NCI-H524 (cell line): Measurements from ENCODE around the gene ARHGAP35.
A peak's percentile ranks its signal among the peaks of the same experiment; 100 is the strongest.
"Not testable (repeated sequence)": the region's sequence is repeated elsewhere in the genome, so short reads cannot be mapped to it uniquely, and the experiment has no call there.

ENCODE experiments used
- DNase-seq, 2 experiments: peaks; one replicate each; lab custom pipeline; 2025; lab: John Stamatoyannopoulos, UW

The ARHGAP35 gene

DNA sequence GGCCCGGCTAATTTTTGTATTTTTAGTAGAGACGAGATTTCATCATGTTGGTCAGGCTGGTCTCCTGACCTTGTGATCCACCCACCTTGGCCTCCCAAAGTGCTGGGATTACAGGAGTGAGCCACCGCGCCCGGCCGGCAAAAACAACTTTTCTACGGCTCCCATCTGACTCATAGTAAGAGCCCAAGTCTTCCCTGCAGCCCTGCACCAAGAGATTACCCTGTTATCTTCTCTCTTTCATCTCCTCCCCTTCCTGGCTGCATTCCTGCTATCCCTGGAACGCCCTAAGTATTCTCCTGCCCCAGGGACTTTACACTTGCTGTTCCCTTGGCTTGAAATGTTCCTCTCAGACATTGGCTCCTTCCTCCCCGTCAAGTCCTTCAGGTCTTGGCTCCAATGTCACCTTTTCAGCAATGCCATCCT, 16.7 kb upstream of the ARHGAP35 start:
- no peak for DNase-seq

DNA sequence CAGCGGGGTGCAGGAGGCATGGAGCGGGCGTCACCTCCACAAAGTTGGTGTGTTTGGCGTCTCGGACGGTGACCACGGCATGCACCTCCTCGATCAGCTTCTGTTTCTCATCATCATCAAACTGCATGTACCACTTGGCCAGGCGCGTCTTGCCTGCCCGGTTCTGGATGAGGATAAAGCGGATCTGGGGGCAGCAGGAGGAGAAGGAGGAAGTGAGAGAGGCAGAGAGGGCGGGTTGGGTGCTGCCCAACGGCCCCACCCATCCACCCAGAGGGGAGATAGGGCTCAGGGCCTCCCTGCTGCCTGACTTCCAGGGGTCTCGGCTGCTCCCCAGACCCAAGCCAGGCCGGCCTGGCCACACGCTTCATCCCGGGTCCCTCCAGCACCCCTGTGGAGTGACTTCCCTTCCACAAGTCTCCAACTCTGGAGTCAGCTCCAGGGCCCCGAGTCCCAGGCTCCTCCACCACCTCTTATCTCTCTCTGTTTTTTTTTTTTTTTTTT, 14.8 kb upstream of the ARHGAP35 start:
- DNase-seq = no peak

DNA sequence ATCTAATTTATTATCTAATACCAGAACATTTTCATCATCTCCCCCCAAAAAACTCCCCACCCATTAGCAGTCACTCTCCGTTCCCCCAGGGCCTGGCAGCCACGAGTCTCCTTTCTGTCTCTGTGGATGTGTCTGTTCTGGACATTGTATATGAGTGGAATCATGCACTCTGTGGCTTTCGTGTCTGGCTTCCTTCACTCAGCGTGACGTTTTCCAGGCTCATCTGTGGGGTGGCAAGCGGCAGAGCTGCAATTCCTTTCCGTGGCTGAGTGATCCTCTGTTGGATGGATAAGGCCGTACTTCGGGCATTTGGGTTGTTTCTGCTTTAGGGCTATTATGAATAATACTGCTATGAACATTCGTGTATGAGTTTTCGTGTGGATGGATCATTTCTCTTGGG, 13.3 kb upstream of the ARHGAP35 start:
- no peak for DNase-seq

DNA sequence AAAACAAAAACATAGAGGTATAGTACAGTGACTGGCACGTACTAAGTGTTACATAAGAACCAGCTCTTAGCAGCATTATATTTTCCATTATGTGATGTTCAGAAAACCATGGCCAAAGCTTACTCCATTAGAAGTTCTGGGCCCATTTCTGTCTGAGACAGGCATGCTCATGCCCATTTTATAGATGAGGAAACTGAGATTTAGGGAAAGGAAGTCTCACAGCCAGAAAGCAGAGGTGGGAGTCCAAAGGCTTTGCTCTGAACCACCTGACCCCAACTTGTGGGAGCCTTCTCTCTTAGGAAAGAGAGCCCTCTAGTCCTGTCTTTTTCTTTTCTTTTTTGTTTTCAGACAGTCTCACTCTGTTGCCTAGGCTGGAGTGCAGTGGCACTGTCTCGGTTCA, 12.4 kb upstream of the ARHGAP35 start:
- DNase-seq = no peak

DNA sequence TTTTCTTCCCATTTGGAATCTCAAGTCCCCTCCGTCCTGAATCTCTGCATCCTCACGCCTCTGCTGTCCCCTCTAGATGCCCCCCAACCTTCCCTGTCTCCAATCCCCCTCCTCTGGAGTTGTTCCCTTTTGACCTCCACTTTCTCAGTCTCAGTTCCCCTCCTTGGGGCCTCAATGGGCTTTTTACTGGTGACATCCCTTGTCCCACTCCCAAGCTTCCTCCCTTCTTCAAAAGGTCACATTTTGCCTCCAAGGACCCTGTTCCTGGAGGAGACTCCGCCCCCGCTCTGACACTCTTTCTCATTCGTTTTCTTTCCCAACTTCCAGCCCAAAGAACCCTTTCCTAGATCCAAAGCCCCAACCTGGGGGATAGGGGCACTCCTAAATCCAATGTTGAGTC, 11.2 kb upstream of the ARHGAP35 start:
- no peak for DNase-seq

DNA sequence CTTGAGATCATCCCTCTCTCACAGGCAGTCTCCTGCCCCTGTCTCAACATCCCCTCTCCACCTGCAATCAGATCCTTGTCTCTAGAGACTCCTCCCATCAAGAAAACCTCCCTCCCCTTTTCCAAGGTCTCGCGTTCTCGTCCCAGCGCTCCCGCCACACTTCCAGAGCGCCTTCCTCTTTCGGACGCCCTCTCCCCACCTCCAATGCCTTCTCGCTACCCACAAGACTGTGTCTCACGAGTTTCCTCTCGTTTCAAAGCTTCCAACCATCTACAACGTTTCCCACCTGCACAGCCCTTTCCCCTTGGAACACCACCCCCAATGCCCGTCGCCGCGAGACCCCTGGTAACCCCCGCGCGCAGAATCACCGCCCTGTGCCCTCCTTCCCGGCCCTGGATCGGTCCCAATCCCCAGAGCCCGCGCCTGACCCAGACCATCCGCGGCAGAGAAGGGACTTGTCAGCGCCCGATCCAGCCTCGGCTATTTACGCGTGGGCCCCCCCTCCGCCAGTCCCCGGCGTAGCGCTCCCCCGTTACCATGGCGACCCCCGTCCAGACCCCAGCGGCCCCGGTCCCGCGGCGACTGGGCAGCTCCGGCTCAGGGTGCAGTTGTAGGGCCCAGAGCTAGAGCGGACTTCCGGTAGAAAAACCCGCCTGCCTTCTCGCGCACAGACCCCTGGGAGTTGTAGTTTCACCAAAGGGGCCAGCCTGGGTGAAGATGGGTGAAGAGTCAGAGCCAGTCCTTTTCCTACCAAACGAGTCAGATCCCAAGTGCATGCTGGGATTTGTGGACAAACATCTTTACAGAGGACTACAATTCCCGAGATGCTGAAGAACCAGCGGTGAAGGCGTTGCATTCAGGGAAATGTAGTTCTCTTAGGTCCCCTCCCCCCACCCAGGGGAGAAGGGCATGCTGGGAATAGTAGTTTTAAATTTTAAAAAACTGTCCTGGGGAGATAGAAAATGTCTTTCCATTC, 10.3 kb upstream of the ARHGAP35 start, which contains the start of gene AP2S1:
Gene AP2S1, minus strand, starts transcription at position 619 of the 976 bp plus-strand sequence. Its CDS starts 80 bp downstream, at position 539.
- peak; percentile 98 to 99 for DNase-seq

DNA sequence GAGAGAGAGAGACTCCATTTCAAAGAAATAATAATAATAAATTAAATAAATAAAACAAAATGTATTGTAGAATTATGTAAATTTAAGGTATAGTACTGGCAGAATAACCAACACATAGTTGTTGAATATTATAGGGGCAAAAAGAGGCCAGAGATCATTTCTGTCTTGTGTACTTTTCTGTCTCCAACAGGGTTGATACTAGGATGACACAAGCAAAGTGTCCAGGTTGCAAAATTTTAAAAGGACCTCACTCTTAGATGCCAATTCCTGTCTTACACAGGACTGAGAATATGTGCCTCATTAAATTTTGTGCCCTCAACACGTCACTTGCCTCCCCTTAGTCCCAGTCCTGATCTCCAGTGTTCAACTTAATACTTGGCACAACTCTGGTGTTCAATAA, 8.0 kb upstream of the ARHGAP35 start:
- no peak for DNase-seq

DNA sequence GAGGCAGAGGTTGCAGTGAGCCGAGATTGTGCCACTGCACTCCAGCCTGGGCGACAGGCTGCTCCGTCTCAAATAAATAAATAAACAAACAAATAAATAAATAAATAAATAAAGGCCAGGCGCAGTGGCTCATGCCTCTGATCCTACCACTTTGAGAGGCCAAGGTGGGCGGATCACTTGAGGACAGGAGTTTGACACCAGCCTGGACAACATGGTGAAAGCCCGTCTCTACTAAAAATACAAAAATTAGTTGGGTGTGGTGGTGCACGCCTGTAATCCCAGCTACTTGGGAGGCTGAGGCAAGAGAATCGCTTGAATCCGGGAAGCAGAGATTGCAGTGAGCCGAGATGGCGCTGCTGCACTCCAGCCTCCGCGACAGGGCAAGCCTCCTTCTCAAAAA, 6.1 kb upstream of the ARHGAP35 start:
- not testable (repeated sequence) for DNase-seq

DNA sequence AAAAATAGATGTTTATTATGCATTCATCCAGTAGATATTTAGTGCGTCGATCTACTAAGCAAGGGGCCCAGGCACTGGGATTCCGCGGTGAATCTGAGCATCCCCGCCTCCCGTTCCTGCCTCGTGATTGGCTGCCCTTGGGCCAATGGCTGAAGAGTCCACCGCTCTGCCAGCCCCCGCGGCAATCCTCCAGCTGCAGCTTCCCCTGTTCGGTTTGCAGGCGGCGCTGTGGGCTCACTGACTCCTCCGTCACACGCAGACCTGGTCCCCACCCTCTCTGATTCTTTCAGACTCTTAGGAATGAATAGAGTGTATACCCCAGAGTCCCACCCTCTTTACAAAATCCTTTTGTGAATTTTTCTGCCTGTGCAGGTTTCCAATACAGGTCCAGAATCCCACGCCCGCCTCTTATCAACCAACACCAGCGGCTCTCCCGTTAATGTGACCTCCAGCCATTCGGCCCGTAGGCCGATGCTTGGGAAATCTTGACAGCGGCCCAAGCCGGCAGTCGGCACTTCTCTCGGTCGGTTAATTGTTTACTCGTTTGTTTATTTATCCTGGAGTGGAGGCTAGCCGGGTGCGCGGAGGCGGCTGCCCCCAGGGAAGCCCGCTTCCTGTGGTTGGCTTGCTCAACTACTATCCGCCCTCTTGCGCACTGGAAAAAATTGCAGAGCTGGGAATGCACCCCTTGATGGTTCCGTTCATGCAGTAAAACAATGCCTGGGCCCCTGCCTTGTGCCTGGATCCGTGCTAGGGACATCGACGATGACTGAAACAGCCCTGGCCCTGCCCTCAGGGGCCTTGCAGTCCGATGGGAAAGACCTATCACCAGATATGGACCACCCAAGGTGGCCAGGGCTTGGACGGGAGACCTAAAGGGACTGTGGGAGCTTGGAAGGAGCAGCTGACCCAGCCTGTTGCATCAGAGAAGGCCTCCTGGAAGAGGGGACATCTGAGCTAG, 4.5 kb upstream of the ARHGAP35 start:
- peak; percentile 70 to 87 for DNase-seq

DNA sequence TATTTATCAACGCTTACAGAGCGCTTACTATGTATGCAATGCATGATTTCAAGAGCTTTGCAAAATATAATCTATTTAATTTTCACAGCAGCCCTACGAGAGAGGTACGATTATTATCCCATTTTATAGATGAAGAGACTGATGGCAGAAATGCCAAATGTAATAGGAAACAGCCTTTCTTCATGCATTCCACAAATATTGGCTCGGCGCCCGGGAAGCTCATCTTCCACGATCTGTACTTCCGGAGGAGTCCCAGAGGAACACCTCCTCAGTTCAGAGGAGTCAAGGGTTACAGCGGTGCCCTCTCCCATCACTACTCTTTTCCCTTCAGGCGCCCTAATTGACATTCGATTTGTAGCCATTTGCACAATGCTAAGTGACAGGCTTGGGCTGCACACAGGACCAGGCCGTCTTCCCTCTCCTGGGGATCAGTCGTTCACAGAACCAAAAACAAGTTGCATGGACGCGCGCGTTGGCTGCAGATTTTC, 1.1 kb upstream of the ARHGAP35 start:
- peak; percentile 85 to 88 for DNase-seq

DNA sequence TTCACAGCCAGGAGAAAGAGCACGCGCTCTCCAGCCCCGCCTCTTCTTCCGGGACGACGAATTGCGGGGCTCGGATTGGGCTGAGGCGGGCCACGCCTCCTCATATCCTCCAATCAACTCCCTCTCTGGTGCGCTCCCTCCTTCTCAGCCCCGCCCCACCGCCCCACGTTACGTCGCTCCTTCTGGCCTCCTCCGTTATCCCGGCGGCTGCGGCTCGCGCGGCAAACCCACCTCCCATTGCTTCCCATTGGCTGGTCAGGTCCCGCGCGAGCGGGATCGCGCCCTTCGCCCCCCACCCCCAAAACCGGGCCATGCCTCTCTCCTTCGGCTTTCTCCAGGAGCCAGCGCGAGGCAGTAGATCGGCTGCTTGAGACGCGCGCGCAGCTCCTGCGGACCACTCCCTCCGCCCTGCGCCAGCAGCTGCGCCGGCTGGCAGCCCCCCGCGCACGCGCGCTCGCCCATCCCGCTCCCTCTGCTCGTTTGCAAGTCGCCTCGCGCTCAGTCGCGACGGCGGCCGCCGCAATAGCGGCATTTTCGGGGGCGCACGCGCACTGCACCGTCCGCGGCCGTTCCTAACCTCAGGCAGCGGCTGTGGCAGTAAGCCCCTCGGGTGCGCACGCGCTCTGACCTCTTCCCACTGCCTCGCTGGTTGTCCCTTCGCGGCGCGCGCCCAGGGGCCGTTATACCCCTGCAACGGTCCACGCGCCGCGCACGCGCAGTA, 512 bp upstream of the ARHGAP35 start:
- DNase-seq = peak; percentile 97

DNA sequence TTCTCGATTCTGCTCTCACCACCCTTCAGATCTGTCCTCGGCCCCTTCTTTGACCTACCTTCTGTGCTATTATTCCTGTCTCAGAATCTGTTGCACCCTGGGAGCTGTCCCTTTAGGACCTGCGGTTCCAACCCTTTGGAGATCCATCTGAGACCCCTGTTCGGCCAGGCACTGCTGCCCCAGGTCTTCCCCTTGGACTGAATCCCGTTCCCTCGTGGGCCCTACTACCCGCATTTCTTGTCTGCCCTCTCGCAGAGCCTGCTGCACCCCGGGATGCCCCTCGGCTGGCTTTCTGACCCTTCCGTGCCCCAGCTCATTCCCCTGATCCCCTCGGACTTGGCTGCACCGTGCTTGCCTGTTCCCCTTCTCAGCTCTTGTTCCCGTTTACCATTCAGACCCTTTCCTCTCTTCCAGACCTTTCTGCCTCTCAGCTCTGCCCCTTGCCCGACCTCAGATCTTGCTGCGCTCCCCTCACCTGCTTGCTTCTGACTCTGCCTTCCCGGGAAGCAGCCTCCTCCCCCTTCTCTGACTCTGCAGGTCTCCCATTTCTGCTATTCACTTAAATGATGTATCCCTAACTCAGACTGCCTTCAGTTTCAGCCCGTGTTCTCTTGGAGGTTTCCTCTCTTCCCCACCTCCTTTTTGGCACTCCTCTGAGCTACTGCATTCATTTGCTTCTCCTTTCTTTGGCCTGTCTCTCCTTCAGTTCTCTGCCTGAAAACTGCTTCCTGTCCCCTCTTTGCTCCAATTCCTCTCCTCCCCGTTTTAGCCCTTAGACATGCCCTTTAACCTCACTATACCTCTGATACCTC, 1.1 kb downstream of the ARHGAP35 start:
- DNase-seq = peak in 1 of 2 experiments; percentile 16

DNA sequence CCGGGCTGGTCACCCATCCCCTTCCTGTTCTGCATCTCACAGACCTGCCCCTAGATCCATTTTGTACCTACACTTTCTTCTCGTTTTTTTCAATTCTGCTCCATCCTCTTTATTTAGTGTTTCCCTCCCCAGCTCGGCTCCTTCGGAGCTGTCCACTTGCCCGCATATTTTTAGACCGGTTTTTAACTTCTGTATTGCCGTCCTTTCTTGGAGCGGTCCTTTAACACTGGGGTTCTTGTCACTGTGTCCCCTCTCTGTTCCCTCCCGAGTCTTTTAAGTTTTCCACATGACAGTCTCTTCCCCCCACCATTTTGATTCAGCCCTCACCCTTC, 1.7 kb downstream of the ARHGAP35 start:
- DNase-seq = no peak

DNA sequence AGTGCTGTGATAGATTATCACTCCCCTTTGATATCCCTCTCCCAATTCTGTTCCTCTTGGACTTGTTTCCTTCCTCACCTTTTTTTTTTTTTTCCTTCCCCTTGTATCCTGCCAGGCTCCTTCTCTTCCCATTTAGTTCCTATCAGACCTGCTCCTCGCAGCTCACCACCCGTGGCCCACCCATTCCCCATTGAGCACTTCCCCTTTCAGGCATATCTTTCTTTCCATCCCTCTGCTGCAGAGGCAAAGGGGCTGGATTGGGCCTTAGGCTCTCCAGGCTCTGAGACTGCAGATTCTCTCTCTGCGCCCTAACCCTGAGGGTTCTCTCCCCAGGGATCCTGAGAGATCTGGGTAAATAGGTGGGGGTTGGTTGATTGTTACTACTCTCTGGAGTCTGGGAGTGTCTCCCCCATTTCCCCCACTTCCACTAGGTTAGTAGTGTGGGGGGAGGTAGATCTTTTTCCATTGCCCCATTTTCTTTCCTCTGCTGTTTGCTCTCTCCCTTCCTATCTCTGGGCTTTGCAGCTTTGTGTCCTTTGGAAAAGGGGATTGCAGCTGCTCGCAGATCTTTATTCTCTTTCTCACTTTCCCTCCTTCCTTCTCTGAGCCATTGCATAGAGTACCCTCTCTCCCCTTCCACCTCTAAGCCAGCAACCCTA, 2.3 kb downstream of the ARHGAP35 start:
- no peak for DNase-seq

DNA sequence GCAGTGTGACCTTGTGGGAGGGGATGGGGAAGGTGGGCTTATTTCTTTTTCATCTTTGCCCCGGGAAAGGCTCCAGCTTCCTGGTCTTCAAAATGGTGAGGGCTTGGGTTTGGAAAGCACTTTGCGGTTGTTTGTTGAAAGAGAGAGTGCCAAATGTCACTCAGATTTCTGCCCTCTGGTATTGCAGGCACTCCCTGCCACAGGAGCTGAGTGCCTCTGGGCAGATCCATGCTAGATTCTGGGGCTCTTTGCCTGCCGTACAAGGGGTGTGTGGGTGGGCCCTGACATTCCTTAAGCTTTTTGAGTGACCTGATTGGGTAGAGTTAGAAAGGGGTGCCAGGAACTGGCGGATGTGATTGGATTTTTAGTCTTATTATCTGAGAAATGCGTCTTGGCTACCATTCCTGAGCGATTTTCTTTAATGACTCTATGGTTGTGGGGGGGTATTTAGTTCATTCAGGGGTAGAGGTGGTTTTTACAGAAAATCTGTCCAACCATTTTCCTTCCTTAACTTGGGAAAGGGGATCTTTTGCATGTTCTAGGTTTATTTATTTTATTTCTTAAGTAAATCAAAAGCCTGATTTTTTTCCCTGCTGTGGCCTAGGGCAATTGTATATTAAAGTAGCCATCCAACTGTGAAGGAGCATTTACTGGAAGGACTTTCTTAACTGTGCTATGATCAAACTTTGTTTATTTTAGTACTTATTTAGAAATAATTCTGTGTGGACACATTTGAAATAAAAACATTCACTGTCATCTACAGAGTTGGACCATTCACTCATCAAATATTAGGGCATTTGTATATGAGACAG, 3.2 kb downstream of the ARHGAP35 start:
- no peak for DNase-seq

DNA sequence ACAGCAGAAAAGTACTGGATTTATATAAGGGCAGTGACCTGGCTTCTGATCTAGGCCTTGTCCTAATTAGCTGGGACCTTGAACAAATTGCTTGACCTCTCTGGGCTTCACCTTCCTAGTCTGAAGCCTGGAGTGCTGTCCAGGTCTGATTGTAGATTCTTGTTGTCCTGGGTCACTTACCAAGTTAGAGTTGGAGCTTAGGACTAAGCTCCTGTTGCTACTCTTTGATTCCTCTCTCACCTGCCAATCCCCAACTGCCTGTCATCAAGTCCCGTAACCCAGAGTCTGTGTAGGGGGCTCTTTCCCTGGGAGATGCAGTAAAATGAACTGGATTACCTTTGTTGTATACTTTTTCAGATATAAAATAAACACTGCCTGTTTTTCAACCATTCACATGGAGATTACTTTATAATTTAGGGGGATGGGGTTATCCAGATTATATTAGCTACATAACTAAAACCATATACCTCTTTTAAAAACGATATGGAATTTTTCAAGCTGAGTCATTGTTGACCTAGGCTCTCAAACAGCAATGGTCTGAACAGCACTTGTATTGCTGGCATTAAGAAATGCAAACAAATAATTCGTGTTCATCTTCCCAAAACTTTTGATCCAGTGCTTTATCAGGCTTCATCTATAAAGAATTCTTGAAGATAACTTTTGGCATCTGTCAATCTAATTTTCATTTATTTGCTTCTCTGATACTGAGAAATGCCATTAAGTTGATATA, 5.8 kb downstream of the ARHGAP35 start:
- no peak for DNase-seq

DNA sequence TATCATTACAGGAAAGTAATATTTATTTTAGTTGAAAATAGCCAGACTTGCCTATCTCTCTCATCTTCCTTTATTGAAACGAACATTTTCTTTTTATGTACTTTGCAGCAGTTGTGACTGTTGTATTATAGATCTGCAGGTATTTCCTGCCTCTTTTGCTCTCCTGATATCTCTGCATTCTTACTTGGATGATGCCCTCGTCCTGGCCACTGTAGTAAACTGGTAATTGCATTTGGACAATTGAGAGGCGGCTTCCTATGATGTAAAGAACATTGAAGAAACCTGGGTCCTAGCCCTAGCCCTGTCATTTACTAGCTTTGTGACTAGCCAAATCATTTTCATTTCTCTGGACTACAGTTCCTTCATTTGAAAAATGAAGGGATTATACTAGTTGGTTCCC, 6.4 kb downstream of the ARHGAP35 start:
- no peak for DNase-seq

DNA sequence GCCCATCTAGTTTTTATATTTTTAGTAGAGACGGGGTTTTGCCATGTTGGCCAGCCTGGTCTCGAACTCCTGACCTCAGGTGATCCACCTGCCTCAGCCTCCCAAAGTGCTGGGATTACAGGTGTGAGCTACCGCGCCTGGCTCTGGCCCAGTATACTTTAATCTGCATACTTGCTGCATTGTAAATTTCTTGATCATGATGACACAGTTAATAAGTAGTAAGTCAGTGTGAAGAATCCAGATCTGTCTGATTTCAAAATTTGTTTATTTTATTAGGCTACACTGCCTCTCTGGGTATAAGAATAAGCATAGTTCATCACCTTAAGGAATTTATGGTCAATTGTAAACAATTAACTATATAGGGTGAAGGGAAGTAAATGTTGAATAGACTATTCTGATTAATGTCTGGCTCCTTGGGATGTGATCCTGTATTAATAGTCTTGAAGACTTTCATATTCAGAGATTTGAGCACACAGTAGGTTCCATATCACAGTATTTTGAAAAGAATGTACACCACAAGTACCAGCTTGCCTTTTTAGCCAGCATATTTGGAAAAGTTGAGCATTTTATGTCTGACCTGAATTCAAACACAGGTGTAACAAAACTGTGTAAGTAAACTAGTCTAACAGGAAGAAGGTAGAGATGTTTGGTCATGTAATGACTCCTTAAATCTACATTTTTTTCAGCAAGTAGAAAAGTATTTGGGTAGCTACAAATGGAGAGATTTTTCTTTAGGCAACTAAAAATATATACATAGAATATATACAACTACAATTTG, 7.4 kb downstream of the ARHGAP35 start:
- DNase-seq = no peak
